HG02840 (cell line): ENCODE data around the gene NCOA1.
"Not testable (repeated sequence)": the region's sequence is repeated elsewhere in the genome, so short reads cannot be mapped to it uniquely, and the experiment has no call there.

Experiments used
- ATAC-seq: cut with Tn5 transposase; IDR thresholded peaks from one replicate; pipeline ENCODE4 v1.9.1; 2021; ENCODE audit warnings: mild to moderate bottlenecking, moderate library complexity, moderate number of reproducible peaks; ENCODE audit not compliant: unreplicated experiment, low FRiP score

Gene NCOA1

GRCh38 chr2:24768601-24769000 lies 277.5 kb downstream of the NCOA1 start:
- no peak for ATAC-seq

- ATAC-seq = no peak
Measured at GRCh38 chr2:24771061-24771460, 280.0 kb downstream of the NCOA1 start.

DNA sequence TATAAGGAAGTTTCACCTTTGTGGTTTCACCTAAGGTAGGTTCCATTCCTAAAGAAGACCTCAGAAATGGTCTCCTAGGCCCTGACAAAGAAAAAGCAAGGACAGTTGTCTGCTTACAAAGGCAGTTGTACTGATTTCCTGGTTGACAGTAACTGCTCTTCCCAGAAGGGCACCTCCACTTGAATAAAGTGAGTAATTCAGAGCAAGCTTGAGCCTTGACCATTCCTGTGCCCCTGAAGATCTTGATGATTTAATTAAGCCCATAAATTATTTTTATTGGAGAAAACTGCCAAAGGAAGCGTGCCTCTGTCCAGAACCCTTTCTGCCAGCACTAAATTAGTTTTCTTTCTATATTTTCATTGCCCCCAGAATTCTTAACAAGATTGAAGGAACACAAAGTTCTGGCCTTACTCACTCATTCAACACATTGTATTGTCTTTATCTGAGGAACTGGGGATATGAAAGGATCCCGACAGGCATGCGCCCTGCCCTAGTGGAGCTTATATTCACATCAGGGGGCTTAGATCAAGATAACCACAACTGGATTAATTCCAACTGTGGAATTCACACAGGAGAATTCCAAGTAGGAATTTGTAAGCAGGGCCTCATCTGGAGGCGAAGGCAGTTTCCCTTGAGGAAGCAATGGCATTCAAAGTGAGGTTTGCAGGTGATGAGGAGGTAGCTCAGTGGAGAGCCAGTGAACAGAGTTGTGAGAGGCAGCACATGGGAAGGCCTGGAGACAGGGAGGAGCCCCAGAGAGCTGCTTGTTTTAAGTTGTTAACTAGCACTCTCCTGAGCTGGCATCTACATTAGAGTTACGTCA lies 280.9 kb downstream of the NCOA1 start:
- no peak for ATAC-seq

- no peak for ATAC-seq
Measured at GRCh38 chr2:24774373-24774772, 283.3 kb downstream of the NCOA1 start.

DNA sequence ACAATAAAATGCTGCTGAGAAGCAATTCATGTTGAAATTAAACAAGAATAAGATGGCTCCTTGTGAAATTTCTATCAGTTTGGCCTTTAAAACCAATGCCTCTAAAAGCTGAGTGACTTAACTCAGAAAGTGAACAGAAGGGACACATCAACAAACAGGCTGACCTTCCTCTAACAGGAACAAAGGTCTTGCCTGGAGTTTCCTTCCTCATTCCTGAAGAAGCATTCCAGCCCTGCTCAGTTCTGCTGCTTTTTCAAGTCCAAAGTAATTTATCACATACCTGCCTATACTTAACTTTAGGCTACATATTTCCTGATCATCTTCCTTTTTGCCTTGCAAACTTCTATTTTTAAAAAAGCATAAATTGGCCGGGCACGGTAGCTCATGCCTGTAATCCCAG lies 288.1 kb downstream of the NCOA1 start:
- ATAC-seq = no peak

DNA sequence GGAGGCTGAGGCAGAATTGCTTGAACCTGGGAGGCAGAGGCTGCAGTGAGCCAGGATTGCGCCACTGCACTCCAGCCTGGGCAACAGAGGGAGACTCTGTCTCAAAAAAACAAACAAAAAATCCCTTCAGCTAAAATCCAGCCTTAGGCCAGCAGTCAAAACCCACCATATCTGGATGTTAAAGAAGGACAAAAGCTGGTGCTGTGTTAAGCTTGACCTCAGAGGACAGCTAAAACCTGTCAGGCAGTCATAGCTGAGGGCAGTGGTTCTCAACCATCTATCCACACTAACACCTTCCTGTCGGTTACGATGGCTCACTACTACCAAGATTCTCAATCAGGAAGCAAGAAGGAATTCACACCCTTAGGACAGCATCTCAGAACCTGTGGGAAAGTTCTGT lies 292.6 kb downstream of the NCOA1 start:
- ATAC-seq = no peak

DNA sequence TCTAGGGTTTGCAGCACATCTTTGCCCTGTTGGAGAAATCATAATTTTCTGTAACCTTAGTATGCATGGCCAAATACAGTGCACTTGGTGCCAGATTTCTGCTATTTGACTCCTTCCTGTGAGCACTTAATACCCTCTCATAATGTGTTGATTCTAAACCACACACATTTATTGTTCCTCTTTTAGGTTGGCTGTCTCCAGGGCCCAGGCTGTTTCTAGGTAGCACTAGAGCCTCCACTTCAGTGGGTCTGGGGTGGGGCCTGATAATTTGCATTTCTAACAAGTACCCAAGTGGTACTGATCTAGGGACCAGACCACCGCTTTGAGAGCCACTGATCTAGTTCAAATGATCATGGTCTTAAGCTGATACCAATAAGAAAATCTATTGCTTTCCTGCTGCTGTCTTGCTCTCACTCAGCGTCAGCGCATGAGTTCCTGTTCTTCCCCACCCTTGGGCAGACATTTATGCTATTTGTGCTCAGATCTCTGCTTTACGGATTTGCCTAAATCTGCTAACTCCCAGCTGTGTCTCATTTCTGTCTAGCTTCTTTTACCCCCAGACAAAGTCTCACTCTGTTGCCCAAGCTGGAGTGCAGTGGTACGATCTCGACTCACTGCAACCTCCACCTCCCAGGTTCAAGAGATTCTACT lies 294.7 kb downstream of the NCOA1 start:
- ATAC-seq = peak; percentile 68

DNA sequence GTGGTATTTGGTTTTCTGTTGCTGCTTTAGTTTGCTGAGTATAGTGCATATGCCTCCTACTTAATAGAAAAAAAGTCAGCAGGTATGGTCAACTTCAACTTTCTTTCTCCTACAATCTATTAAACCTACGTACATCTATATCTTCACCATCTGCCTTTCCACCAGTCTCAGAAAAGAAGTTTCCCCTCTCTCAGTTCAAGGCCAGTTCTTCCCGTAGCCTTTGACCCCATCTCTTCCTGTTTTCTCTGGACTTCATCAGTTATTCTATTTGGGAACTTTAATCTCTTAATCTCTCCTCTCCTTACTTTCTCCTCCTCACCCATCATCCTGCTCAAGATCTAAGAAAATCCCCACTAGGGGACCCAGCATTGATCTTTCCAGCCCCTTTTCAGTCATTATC lies 296.5 kb downstream of the NCOA1 start:
- ATAC-seq = no peak

- no peak for ATAC-seq
Measured at GRCh38 chr2:24788816-24789215, 297.8 kb downstream of the NCOA1 start.

DNA sequence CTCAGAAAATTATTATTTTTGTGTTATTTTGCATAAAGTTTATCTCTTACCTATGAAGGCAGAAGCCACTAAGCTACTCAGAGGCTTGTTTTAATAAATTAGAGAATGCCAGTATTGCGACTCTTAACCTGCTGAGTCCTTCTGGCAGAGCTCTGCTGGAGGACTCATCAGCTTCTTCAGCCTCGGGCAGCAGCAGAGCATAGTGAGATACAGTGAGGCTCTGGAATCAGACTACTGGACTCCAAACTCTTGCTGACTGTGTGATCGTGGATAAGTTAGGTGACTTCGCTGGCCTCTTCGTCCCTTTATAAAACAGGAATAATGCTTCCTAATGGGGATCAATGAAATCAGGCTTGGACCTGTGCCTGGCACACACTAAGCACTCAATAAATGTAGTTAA lies 300.4 kb downstream of the NCOA1 start:
- ATAC-seq = no peak

- no peak for ATAC-seq
Measured at GRCh38 chr2:24792542-24792873, 301.5 kb downstream of the NCOA1 start.

DNA sequence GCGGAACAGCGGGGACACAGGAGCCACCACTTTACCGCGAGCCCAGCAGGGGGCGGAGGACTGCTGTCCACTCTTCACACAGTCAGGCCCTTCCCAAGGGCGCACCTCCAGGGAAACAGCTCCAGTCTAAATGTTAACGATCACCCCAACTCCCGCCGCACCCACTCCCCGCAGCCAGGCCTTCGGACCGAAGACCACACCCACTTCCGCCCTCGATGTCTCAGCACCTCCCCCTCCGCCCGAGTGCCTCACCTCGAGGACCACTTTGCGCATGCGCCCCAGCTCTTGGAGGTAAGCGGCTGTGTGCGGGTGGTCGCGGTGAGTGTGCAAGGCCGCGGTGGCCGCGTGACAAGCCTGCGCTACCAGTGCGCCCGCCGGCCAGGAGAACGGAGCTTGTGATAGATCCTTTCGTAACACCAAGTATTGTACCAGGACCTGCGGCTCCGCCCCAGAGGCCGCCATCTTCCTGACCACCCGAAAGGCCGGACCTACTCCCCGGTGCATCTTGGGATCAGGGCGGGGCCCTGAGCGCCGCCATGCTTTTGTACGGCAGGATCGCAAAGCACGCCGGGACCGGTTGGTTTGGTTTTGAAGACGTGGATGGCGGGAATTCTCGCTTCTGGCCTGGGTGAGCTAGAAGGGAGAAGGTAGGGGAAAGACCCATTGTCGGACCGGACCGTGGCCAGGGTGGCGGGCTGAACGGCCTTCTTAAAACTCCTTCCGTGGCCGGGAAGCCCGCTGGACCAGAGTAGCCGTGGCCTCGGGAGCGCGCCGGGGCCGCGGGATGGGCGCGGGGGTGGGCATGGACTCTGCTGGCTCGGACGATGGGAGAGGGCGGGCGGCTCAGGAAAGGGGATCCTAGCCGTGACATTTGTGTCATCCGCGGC lies 302.1 kb downstream of the NCOA1 start, which contains the start of the genes CENPO and PTRHD1:
Gene CENPO (plus strand): TSS at position 552 of the 887 bp plus-strand sequence. CDS start 495 bp downstream, outside the sequence.
Gene PTRHD1 (minus strand): TSS at position 518 of the 887 bp plus-strand sequence. CDS start 14 bp downstream, at position 504.
- ATAC-seq = peak; percentile 97

- ATAC-seq = no peak
Measured at GRCh38 chr2:24793761-24794435, 302.8 kb downstream of the NCOA1 start.

DNA sequence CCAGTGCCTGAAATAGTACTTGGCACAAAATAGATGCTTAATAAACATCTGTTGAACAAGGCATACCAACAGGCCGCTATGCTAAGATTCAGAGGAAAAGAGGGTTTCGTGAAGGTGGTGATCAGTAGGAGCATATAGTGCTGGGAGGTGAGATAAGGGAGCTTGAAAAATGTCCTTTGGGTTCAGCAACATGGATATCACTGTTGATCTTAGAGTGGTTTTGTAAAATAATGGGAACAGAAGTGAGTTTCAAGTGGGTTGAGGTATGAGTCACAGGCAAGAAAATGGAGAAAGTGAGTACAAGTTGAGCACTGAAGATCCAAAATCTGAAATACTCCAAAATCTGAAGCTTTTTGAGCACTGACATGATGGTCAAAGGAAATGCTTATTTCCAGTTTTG lies 306.6 kb downstream of the NCOA1 start:
- no peak for ATAC-seq

GRCh38 chr2:24800487-24800886 lies 309.4 kb downstream of the NCOA1 start:
- ATAC-seq = not testable (repeated sequence)

DNA sequence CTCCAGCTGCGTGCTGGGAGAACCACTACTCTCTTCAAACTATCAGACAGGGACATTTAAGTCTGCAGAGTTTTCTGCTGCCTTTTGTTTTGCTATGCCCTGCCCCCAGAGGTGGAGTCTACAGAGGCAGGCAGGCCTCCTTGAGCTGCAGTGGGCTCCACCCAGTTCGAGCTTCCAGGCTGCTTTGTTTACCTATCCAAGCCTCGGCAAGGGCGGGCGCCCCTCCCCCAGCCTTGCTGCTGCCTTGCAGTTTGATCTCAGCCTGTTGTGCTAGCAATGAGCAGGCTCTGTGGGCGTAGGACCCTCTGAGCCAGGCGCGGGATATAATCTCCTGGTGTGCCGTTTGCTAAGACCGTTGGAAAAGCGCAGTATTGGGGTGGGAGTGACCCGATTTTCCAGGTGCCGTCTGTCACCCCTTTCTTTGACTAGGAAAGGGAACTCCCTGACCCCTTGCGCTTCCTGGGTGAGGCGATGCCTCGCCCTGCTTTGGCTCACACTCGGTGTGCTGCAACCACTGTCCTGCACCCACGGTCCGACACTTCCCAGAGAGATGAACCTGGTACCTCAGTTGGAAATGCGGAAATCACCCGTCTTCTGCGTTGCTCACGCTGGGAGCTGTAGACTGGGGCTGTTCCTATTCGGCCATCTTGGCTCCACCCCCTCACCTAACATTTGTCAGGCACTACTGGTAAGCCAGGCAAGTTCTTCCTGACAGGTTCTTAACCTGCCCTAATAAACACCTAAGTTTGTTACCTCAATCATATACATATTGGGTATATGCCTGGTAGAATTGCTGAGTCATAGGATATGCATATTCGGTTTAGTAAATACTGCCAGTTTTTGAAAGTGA lies 315.0 kb downstream of the NCOA1 start:
- ATAC-seq = not testable (repeated sequence)

- ATAC-seq = no peak
Measured at GRCh38 chr2:24806661-24807036, 315.6 kb downstream of the NCOA1 start.

DNA sequence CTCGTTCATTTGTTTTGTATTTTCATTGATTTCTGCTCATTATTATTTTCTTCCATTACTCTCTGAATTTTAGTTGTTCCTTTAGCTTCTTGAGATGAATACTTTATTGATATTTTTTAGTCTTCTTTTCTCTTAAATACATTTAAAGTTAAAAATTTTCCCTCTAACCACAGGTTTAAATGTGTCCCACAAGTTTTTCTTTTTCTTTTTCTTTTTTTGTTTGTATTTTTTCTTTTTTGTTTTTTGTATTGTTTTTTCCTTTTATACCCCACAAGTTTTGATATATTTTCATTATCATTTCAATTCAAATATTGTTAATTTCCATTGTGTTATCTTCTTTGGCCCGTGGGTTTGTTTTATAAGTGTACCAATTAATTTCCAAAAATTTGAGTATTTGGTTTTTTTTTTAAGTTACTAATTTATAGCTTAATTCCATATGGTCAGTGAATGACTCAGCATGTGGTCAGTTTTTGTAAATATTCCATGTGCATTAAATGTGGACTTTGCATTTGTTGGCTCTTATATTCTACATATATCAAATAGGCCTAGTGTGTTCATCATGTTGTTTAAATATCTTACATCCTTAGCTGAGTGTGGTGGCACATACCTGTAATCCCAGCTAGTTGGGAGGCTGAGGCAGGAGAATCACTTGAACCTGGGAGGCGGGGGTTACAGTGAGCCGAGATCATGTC lies 318.4 kb downstream of the NCOA1 start:
- ATAC-seq = no peak

- ATAC-seq = no peak
Measured at GRCh38 chr2:24813691-24814137, 322.7 kb downstream of the NCOA1 start.
